Activated CD4-positive, alpha-beta T cell treated with anti-CD3 and anti-CD28 coated beads for 24 hours (primary cell): ENCODE measurements around the gene CDPF1.

Experiments
- DNase-seq, 2 donors: peaks; one replicate each; pipeline ENCODE4 v3.0.0-alpha.2; 2020; ENCODE audit warnings: low read depth in 2 of 2

CDPF1 gene, protein sequence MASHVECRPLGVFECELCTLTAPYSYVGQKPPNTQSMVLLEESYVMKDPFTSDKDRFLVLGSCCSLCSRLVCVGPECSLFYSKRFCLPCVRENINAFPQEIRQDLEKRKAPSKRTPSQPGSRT

DNA sequence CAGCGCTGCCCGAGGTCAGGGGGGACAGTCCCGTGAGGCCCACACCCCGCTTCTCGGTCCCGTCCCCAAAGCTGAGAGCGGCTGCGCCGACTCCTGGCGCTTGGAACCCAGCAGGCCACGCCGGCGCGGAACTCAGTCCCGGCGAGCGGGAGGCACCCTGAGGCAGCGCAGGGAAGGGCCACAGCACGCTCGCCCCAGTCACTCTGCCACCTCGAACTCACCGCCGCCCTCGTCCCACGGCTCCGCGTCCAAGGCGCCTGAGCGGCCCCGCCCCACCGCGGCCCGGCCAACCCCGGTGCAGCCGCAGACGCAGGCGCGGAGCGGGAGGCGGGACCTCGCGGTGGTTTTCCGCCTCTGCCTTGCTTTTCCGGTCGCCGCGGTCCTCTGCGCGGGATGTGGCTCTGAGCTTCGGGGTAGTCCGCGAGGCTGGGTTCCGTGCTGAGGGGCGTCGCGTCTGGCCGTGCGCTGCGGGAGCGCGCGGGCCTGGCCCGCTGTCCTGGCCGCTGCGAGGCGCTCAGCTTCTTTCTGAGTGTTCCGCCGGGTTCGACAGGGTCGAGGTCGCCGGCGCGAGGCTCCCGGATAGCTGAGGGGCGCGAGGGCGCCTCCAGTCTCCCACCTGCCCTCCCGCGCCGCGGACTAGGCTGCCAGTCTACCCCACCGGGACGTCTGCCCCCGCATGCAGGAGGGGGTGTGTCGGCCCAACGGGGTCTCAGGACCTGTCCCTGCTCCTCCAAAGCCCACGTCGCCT, at the start of gene CDPF1:
Gene CDPF1, minus strand, starts transcription at position 259 of the 748 bp plus-strand sequence. CDS start 2,009 bp downstream, outside the sequence.
- peak; percentile 85 to 87 for DNase-seq

DNA sequence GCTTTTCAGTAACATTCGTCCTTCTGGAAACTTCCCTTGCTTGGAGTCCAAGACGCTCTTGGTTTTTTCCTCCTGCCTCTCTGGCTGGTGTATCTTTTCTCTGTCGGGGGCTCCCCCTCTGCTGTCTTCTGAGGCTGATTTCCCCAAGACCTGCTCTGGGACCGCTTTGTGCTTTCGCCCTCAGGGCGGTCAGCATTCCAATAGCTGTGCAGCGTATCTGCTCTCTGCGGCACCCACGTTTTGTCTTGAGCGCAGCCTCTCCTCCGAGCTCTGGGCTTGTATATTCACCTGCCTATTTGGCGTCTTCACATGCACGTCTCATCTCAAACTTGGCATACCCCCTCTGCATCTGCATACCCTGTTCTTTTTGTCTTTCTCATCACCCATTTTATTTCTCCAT, 49.0 kb upstream of the CDPF1 start:
- no peak for DNase-seq

DNA sequence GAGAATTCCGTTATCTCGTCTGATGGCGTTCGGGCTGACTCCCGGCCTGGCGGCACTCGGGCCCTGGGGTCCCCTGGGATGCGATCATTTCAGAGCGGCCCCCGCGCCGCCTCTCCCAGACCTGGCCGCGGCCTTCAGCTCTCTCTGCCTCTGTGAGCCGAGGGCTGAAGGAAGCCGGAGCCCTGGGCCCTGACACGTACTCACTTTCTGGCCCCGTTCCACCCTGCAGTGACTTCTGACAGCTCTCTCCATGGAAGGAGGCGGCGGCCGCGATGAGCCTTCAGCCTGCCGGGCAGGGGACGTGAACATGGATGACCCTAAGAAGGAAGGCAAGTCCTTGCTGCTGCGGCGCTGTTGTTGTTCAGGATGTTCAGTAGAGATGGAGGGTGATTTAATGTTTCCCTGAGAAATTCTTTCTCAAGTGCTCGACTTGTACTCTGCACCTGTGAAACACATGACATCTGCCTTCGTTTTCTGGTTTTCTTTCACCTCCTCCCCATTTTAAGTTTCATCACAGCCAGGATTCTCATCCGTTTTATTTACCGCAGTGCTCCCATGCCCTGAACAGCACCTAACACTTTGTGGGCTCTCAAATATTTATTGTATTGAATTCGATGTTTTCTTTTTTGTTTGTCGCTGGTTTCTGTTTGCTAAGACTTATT, 47.2 kb upstream of the CDPF1 start:
- DNase-seq, result no peak

DNA sequence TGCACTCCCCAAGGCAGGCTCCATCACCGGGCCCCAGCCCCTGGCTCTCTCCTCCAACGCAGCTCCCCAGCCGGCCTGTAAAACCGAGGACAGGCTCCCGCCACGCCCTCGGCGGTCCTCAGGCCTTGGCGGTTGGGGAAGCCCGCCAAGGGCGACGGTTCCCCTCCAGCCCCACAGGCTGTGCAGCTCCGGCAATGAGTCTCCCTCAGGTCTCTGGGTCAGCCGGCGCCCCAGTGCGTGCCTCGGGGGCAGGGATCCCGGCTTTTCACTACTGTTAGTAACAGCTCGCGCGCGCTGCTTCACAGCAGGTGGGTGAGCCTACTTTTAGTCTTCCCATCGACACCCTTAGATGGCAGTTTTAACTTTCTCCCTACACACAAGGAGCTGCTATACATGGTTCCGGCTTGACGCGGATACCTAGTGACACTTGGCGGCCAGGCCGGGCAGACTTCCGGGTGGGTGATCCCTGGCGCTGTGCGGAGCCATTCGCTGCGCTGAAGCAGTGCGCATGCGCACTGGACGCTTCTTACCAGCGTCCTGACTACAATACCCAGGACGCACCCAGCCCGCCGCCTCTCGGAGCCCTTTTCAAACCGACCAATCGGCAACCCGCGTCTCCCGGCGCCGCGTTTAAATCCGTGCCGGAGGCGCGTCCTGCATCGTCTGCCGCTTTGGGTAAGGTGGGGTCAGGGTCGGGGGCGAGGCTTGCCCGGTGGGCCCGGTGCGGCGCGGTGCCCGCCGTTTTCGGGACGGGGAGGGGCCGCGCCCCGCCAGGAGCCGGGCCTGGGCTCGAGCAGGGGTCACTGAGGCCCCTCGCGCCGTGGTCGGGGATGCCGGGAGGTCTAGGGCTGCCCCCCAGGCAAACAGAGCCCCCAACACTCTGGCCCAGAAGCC, 46.4 kb upstream of the CDPF1 start, which contains the start of gene GTSE1:
Gene GTSE1, plus strand, starts transcription at position 614 of the 894 bp plus-strand sequence. CDS start 531 bp downstream, outside the sequence.
- peak; percentile 92 to 94 for DNase-seq

DNA sequence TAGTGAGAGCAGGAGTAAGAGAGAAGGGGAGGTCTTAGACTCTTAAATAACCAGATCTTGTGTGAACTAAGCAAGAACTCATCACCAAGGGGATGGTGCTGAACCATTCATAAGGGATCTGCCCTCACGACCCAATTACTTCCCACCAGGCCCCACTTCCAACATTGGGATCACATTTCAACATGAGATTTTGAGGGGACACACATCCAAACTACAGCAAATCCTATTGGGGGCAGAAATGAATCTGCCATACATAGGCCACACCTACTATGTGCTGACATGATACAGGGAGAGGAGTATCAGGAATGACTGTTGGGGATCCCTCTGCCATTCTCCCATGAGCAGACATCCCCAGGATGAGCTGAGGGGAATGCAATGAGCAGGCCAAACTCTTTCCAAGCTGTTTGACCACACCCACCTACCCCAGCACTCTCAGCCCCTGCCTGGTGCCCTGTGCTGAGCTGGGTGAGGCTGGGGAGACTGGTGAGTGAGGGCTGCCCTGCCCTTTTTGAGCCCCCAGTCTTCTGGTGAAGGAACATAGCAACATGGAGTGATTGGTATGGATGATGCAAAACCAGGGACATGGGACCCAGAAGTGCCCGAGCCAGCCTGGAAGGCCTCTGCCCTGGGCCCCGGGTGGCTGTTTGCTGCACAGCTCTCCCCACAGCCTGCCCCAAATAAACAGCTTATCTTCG, 45.3 kb upstream of the CDPF1 start:
- no peak for DNase-seq

DNA sequence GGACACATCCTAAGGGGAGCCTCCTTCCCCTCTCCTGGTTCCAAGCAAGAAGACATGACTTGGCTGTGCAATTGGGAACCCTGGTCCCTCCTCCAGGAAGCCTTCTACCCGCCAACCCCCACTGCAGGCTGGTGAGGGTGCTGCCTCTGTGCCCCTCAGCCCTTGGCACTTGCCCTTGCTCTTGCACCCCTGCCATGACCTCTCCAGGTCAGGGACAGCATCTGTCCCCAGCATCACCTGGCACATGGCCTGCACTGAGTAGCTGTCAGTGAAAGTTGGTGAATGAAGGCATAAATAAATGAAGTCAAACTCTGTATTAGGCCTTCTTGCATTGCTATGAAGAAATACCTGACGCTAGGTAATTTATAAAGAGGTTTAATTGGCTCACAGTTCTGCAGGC, 44.7 kb upstream of the CDPF1 start:
- DNase-seq, result no peak

DNA sequence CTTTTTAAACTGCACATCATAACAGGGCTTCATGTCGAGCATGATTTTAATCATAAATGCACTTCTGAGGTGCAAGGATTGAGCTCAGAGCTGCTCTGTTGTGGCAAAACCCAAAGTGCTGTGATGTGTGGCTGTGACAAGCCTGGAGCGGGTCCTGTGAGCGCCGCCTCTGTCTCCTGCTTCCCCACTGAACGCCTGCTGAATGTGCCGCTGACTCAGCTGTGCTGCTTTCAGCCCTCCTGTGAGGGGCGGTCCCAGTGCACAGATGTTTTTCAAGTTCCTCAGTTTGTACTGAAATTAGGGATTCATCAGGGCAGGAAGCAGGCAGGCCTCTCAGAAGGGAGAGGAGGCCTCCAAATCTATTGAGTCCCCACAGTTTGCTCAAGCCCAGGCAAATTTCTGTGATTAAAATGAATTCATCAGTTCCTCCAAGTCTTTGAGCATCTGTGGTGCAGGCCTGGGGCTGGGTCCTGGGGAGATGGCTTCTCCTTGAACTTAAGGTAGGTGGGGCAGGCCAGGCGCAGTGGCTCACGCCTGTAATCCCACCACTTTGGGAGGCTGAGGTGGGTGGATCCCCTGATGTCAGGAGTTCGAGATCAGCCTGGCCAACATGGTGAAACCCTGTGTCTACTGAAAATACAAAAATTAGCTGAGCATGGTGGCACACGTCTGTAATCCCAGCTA, 43.6 kb upstream of the CDPF1 start:
- no peak for DNase-seq

DNA sequence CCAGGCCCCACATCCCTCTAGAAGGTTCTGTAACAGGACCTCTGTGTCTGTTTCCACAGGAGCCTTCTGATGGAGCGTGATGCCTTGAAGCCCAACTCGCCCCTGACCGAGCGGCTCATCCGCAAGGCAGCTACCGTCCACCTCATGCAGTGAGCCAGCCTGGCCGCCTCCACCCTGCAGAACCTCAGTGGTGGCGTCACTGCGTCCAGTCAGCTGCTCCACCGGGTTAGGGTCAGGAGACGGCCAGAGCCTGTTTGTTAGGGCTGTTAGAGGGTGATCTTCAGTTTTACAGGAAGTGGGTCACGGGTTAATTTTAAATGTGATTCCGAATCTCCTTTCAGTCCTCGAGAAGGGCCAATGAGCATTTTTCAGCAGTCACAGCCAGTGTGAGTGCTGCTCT, 42.6 kb upstream of the CDPF1 start:
- DNase-seq, result no peak

DNA sequence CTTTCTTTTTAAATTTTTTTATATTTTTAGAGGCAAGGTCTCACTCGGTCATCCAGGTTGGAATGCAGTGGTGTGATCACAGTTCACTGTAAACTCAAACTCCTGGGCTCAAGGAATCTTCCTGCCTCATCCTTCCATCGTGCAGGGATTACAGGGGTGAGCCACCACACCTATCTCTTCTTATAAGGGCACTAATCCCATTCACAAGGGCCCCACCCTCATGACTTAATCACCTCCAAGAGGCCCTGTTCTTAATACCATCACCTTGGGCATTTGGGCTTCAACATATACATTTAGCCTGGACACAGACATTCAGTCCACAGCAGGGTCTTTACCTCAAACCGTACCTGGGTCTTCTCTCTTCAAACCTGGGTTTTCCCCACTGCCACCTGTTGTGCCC, 42.1 kb upstream of the CDPF1 start:
- no peak for DNase-seq

DNA sequence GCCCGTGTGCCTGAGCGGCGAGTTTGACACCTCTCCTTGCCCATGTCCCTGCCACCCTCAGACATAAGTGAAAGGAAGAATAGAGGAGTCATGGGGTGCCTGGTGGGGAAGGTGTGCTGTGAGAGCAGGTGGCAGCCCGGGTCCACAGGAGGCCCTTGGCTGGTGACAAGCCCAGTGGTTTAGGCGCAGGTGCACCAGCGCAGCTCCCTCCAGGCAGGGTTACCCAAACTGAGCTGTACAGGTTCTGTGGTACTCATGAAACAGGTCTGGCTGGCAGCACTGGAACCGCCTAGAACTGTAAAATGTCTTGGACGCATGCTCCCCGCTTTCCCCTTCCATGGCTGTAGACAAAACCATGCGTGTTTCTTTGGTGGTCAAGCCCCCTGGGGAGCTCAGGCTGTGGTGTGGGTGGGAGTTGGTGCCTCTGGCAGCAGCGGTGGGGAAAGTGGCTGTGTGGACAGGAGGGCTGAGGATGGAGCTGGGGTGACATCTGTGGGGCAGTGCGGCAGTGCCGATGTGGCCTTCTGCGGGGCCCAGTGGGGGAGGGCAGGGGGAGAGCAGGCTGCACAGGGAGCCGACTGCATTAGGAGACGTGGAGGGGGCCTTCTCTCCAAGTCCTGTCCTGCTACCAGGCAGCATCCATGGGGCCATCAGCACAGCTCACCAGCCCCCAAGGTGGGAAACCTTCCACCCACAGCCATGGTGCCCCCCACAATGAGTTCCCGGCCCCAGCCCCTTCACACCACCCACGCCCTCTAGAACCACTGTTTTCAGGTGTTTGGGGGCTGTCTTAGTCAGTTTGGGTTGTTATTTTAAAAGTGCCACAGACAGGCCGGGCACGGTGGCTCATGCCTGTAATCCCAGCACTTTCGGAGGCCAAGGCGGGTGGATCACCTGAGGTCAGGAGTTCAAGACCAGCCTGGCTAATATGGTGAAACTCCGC, 41.0 kb upstream of the CDPF1 start:
- DNase-seq, result no peak

DNA sequence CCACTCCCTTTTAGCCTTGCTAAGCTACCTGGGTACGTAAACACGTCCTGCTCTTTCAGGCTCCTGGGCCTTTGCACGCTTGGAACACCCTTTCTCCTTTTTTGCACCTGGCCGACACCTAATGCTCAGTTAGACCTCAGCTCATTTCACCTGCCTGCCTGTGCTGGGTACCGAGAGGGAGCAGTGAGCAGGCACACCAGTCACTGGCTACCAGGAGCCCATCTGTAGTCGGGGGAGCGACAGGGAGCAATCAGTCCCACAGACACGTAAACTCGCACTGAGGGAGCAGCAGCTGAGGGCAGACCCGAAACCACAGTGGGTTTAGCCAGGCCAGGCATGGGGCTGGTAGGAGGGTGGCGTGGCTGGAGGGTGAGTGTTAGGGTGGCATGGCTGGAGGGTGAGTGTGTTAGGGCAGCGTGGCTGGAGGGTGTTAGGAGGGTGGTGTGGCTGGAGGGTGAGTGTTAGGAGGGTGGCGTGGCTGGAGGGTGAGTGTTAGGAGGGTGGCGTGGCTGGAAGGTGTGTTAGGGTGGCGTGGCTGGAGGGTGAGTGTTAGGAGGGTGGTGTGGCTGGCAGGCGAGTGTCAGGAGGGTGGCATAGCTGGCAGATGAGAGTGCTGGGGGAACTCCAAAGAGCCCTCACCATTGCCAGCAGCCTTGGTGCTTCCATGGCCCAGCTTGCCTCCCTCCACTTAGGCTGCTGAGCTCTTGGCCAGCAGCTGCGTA, 40.2 kb upstream of the CDPF1 start:
- DNase-seq, result no peak

DNA sequence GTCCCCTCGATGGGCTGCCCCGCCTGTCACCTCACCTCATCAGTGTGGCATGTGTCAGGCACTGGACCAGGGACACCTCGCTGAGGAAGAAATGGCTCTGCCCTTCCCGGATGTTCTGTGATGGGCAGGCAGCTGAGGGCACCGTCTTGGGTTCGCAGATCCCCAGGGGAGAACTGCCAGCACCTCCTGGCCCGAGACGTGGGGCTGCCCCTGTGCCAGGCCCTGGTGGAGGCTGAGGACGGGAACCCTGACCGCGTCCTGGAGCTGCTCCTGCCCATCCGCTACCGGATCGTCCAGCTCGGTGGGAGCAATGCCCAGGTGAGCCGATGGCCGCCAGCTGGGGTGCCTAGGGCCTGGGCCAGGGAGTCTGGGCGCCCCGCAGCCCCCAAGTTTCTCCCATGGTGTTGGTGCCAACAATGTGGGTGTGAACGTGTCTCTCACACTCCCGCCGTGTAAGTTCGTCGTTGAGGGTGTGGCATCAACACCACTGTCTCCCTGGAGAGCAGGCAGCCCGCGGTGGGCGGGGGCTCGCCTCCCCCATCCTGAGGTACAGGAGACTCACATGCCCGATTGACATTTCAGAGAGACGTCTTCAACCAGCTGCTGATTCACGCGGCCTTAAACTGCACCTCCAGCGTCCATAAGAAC, 39.3 kb upstream of the CDPF1 start:
- no peak for DNase-seq

DNA sequence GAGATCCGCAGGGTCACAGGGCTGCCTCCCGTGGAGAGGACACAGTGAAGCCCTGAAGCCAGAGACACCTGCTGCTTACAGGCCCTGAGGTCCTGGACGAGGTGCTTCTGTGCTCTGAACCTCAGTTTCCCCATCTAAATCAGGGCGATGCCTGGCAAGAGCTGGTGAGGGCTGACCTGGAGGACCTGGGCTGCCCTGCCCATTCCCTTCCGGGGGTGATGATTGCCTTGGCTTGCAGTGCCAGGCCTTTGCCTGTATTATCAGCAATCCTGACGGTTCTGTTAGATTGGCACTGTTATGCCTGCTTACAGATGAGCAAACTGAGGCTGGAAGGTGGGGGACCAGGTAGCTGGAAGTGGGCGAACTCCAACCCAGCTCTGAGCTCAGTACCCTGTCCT, 38.8 kb upstream of the CDPF1 start:
- DNase-seq, result no peak

DNA sequence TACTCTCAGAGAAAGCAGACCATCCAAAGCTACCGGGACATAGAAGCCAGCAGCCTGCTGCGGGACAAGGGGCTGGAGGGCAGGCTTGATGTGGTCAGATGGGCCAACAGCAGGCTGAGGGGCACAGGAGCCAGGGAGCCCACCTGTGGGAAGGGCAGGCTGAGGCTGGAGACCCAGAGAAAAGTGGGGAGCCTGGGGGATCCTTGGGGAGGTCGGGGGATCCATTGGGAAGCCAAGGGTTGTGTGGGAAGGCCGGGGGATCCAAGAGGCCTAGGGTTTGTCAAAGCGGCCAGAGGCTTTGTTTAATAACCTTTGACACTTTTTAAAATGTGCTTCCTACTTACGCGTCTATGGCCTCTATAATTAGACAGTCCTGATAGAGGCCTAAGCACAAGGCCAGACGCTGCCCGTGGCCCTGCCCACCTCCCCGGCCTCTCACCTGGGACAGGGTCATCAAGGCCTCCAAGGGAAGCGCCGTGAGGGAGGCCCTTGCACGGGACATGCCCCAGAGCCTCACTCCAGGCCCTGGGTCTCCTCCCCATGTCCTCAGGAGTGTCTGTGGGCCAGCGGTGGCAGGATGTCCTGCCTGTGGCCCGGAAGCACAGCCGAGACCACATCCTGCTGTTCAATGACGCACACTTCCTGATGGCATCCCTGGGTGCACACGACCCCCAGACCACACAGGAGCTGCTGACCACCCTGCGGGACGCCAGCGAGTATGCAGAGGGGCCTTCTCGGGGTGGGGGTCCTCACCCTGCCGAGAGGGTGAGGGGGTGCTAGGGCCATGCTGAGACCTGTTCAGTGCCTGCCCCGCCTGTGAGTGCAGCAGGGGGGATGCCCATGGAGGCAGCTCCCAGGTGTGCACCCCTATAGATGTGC, 38.0 kb upstream of the CDPF1 start:
- no peak for DNase-seq

DNA sequence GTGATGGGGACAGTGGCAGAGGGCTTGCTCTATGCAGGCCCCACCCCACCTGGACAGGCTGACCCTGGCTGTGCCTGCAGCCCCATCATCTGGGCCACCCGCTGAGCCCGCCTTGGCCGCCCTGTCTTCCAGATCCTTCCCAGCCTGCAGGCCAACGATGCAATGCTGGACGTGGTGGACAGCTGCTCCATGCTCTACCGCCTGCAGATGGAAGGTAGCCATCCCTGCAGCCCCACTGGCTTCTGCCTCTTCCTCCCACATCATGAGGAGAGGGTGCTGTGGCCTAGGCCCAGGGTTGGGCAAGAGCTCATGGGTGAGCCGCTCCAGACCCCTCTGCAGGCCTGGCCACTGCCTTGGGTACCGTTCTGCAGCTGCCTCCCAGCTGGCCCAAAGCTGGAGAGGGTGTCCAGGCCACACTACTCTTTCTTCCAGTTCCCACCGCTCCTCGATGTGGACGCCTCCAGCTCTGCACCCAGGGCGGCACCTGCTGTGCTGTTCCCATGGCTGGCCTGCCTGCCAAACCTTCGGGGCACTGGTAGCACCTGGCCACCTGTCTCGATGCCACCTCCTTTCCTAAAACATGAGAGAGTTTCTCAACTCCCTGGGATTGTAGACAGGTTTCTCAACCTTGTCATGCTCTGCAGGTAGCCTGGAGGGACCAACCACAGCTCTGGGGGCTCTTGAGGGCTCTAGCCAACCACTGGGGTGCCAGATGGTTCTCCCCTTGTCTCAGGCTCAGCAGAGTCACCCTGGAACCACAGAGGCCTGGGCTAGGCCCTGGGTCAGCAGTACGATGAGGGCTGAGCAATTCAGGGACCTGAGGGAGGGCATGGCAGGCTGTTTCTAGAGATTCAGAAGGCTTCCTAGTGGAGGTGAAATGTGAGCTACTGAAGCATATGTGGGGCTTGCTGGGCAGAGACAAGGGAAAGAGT, 37.1 kb upstream of the CDPF1 start:
- no peak for DNase-seq

DNA sequence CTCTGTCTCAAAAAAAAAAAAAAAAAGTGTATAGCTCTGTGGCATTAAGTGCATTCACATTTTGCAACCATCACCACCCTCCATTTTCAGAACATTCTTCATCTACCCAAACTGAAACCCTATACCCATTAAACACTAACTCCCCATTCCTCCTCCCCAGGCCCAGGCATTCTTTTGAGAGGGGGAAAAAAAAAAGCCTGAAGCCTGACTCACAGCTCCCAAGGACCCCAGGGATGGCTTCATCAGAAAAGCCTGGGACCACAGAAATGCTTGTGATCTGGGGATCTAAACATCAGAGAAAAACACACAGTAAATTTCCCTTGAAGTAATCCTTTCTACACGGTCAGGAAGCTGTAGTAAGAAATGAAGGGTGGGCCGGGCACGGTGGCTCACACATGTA, 35.9 kb upstream of the CDPF1 start:
- DNase-seq, result no peak
